ENCODE measurements around the gene CIPC. TPM values are rescaled to one million over a fixed set of nuclear protein-coding genes. Genes with fewer than 3 reads are reported as not detected.

The CIPC gene
- total RNA-seq, 1 donor from 2014 or later, result 45.9 TPM

DNA sequence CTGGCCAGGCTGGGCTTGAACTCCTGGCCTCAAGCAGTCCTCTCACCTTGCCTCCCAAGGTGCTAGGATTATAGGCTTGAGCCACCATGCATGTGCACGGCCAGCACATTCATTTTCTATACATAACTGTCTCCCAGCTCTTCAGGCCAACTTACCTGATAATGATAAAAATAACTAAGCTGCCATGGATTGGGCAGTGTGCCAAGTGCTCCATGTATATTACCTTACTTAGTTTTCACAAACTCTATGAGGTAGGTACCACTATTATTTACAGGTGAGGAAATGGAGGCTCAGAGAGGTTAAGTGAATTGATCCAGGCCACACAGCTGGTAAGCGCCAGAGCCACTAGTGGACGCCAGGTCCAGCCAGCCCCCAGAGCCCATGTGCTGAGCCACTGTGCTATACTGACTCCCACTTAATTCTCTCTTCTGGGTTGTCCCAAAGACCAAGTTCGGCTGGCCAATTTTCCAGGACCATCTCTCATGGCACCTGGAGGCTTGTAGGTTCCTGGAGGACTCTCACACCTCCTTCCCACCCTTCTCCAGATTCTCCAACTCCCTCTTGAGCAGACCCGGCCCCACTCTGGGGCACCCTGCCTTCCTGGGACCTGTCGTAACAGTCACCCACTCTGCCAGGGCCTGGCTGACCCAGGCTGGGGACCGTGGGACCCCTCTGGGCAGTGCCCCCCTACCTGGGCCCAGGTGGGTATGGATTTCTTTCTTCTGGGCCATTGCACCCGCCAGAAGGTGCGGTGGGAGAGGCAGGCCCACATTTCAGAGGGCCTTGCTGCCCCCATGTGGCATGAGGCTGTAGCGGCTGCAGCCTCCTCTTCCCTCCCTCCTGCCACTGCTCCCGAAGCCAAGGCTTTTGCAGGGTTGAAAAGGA is 30.2 kb upstream of the CIPC start:
- intact Hi-C loops (cut with DNase I), result loop anchor here (1.0 to 2.0 kb wide), 2 partner anchors 155 to 192 kb away; no protein-coding TSS in a partner anchor

DNA sequence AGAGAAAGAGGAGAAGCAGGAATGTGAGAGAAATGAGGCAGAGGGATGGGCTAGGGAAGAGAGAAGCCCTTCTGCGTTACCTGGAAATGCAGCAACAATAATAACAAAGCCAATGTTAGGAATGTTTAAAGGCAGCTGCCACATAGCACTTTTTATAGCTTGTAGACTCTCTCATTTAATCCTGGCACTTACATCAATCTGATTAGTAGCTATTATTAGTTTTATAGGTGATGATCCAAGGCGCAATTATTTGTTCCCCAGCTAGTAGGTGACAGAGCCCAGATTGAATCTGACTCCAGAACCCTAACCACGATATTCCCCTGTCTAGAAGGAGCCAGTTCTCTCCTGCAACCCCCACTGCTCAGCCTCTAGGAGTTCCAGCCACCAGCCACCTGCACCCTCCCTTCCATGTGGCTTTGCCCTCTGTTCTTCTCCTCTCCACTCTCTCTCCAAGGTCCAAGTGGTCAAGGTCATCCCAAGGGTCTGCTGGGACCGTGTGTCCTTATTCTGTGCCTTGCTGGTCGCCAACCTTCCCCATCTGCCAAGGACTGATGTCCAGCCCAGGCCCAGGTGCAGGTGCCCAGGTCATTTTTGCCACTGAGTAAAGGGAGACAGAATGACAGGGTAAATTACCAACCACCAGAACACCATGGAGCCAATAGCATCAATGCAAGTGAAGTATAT is 29.4 kb upstream of the CIPC start:
- no peak for DNase-seq (ENCODE audit: low spot score)
- intact Hi-C loops (cut with DNase I), result loop anchor here (1.0 to 2.0 kb wide), 2 partner anchors 156 to 192 kb away; no protein-coding TSS in a partner anchor

More for the DNA sequence above, 30.2 kb upstream of the CIPC start:
- DNase-seq (ENCODE audit: low spot score), result no peak

DNA sequence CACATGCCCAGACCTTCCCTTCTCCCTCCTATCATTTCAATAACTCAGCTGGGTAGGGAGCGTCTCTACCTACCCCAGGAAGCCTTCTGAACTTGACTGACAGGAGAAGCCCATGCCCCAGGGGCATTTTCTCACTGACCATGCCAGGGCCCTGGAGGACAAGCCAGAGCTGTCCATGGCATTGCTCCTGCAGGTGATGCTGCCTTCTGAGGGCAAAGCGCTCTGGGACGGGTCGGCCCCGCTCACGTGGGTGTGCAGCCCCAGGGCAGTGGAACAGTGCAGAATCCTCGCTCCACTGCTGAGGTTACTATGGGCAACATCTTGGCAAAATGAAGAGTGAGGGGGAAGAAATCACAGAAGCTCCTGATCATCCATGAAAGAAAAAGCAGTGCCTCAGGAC is 28.5 kb upstream of the CIPC start:
- DNase-seq (ENCODE audit: low spot score), result no peak
- intact Hi-C loops (cut with DNase I), result loop anchor here (2.0 kb wide), 1 partner anchor 157 kb away; no protein-coding TSS in a partner anchor

DNA sequence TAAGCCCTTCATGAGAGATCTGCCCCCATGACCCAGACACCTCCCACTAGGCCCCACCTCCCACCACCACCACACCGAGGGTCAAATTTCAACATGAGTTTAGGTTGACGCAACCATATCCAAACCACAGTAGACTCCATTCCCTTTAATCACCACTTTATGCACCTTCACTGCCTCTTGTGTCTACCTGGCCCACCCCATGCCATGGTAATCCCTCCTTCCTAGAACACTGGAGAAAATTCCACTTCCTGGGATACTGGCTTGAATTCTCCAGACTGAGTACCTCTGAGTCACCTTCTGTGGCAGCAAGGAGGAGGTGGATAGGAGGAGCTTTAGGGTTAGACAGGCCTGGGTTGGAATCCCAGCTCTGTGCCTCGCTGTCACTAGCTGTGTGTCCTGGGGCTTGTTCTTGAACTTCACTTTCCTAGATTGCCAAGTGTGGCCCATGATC is 26.1 kb upstream of the CIPC start:
- intact Hi-C loops (cut with DNase I), result loop anchor here (2.0 kb wide), 1 partner anchor 53 kb away; no protein-coding TSS in a partner anchor
- DNase-seq (ENCODE audit: low spot score), result peak; percentile 14

DNA sequence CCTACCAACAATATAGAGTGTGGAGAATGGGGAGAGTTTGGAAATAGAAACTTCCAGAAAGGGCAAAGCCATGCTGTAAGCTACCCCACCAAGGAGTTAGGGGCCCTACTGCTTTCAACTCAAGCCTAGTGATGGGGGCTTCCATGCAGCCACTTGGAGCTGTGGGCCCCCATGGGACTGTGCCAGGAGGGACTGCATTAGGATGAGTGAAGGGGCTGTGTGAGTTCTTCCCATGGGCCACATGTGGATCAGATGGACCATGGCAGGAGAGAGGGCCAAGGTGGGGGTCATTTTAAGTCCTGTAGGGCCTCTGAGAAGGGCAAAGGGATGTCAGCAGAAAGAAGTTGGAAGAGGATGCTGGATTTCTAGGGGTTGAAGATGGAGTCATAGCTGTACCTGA is 23.1 kb upstream of the CIPC start:
- intact Hi-C loops (cut with DNase I), result no loop called here
- DNase-seq (ENCODE audit: low spot score), result peak; percentile 15

DNA sequence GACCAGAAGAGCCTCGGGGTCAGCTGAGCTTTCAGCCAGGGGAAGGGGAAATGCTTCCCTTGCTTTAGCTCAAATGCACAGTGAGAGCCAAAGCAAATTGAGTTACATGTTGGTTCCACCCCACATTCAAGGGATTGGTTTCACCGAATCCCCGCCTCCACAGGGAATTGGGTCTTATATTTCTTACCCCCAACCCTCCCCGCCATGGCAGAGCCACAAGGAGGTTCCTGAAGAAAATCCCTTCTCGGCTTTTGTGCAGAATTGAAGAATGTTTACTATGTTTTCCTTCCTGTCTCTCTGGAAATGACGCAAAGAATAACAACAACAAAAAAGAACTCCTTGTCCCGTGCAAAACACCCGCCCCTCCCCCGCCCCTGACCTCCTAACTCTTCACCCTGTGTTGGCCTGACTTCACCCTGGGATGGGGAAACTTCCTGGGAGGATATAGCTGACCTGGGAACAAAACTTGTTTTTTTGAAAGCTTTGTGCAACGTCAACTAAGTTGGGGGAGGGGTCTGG is 21.9 kb upstream of the CIPC start:
- peak; percentile 81 for DNase-seq (ENCODE audit: low spot score)
- intact Hi-C loops (cut with DNase I), result loop anchor here (2.0 kb wide), 1 partner anchor 21 kb away; no protein-coding TSS in a partner anchor

DNA sequence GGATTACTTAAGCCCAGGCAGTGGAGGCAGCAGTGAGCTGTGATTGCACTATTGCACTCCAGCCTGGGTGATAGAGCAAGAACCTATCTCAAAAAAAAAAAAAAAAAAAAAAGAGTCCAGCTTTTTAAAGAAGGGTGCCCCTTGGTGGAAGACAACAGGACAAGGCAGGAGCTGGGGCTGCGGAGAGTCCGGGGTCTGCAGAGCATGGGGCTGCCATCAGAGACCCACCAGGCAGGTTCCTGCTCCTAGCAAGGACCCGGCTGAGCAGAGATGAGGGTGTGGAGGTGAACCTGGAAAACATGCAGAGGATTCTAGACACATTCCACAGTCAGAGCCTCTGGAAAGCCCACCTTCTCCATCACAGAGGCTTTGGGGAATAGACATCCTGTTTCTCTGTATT is 21.0 kb upstream of the CIPC start:
- intact Hi-C loops (cut with DNase I), result loop anchor here (2.0 kb wide), 1 partner anchor 20 kb away; no protein-coding TSS in a partner anchor

DNA sequence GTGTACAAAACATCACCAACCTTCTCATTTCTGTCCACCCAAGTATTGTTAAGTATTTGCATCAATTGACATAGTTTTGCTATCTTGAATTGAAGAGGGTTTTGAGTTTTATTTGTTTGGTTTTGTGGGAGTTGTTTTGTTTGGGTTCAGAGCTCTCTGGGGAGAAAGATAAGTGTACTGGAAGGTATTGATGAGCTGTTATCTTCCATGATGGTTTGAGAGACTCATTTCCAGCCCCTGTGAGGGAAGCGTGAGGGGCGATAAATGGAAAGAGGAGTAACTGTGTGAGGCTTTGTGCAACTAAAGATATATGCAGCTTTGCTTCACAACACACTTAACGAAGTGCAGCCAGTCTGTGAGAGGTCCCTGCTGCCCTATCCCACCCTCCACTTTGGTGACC is 15.7 kb upstream of the CIPC start:
- intact Hi-C loops (cut with DNase I), result no loop called here

More for the DNA sequence above, 21.0 kb upstream of the CIPC start:
- DNase-seq (ENCODE audit: low spot score), result peak; percentile 31

DNA sequence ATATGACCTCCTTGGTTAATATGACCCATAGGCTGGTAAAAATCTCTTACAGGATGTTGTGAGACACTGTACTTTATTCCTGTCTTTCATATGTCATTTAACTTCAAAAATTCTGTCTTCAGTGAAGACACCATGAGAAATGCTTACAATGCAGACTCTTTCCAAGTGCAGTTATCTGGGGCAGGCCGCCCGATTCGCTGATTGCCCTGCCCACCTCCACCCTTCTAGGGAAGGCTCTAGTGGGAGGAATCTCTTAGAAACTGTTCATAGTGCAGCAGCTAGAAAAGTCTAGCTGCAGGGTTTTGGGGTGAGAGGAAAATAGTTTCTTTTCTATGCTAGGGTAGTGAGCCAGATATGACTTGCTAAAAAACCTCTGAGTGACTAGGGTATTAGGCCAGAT is 15.0 kb upstream of the CIPC start:
- no peak for DNase-seq (ENCODE audit: low spot score)
- intact Hi-C loops (cut with DNase I), result no loop called here

More for the DNA sequence above, 15.7 kb upstream of the CIPC start:
- no peak for DNase-seq (ENCODE audit: low spot score)

DNA sequence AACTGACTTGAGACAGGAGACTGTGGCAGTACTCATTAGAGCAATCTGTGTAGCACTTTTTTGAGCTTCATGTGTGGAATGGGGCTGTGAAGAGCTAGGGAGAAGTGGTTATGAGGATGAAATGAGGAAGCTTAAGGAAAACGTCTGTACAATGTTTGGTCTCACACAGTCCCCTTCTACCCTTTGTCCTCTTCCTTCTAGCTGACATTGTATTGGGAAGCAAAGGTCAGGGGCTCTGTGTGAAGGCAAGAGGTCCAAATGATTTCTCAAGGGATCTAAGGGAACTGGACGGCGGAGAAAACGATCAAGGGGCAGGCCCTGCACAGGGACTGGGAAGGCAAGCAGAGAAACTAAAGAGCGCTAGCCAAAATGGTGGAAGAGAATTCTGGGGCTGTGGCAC is 13.1 kb upstream of the CIPC start:
- DNase-seq (ENCODE audit: low spot score), result no peak
- intact Hi-C loops (cut with DNase I), result no loop called here

DNA sequence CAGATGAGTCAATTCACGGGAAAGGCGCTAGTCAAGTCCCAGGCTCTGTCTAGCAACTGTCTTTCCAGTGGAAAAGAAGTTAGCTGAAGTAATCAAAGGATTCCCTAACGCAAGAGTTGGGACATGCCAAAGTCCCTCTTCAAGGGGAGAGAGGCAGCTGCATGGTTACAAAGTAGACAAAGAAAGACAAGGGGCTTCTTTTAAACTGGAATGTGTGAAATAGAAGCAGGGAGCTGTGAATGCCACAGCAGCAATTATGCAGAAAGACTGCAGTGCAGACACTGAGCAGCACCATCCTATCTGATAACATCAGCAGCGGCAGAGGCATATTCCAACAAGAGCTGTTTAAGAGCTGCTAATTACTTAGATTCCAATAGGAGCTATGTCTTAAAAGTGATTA is 12.5 kb upstream of the CIPC start:
- DNase-seq (ENCODE audit: low spot score), result no peak
- intact Hi-C loops (cut with DNase I), result no loop called here

DNA sequence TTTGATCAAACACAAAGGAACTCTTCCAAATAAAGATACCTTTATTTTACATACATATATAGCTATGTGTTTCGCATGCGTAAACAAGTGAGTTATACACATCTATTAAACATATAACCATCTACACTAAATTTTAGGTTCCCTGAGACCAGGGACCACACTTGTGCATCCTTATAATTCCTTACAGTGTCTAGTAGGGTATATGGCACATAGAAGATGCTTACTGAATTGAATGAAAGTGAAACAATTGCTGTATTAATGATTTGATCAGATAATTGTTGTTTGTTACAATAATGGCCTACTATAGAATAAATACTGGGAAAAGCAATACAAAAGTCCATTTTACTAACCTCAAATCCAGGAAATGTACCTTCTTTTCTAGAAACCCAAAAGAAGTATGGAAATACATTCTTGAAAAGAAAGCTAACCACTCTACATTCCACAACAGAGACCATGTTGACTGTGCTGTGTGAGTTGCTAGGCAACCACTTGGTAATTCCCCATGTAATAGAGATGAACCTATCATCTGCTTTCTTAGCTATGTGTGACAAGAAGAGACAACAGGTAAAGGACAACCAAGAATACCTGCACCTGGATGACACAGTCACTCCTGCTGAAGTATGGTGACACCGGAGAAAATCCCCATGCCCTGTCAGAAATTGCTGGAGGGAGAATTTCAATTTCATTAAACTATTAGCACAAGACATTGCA is 11.9 kb upstream of the CIPC start:
- intact Hi-C loops (cut with DNase I), result no loop called here
- DNase-seq (ENCODE audit: low spot score), result no peak

DNA sequence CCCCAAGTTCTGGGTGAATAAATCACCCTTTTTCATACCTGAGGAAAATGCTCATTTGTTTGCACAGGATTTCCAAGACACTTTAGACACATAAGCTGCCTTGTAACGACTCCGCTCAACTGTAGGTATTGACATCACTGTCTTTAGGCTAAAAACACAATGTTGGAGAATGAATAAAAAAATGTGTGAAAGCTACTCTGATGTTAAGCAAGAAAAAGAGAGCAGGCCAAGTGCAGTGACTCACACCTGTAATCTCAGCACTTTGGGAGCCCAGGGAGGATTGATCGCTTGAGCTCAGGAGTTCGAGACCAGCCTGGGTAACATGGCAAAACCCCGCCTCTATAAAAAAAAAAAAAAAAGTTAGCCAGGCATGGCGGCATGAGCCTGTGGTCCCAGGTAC is 11.1 kb upstream of the CIPC start:
- intact Hi-C loops (cut with DNase I), result no loop called here
- no peak for DNase-seq (ENCODE audit: low spot score)

DNA sequence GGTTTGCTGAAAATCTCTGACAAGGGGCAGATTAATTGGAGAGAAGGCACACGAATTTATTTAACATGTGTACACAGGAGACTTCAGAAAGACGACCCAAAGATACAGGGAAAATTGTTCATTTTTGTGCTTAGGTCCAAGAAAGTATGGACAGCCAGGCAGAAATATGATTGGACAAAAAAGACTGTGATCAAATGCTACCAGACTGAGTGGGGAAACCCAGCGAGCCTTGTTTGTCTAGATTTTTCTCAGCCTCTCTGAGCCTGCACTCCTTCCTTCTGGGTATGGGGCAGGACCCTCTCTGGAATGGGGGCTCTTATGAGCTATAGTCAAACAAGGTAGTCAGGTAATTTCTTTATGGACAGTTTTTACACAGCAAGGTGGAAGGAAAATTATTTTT is 10.4 kb upstream of the CIPC start:
- intact Hi-C loops (cut with DNase I), result no loop called here
- no peak for DNase-seq (ENCODE audit: low spot score)

DNA sequence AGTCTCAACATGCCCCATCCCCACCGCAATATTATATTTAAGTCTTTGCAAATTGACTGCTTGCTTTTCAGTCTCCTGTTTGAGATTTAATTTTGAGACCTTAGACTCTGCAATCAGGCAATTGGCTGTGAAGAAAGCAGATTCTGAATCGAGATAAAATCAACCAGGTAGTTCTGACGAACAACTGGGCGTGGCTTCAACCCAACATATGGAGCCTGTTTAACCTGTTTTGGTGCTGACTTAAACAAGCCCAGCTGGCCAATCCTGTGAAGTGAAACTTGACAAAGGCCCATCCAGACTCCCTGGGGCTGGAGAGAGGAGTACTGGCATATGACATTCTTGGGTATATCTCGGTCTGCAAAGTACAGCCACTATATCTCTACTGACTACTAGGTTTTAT is 9.8 kb upstream of the CIPC start:
- intact Hi-C loops (cut with DNase I), result no loop called here
- DNase-seq (ENCODE audit: low spot score), result no peak

DNA sequence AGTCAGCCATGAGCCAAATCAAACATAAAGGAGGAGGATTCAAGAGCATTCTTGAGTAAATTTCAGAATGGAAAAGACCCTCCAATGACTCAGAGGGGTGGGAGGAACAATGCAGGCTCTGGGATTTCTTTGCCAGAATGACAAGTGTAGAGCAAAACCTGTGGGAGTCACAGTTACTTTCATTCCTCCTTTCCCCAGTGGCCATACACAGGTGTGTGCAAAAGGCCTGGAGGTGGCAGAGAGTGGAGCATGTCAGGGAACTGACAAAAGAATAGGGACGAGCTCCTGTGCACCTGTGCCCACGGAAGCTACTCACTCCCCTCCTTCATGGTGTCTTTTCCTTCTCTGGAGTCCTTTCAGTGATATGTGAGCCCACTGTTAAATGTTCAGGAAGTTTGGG is 9.4 kb upstream of the CIPC start:
- DNase-seq (ENCODE audit: low spot score), result no peak
- intact Hi-C loops (cut with DNase I), result no loop called here

DNA sequence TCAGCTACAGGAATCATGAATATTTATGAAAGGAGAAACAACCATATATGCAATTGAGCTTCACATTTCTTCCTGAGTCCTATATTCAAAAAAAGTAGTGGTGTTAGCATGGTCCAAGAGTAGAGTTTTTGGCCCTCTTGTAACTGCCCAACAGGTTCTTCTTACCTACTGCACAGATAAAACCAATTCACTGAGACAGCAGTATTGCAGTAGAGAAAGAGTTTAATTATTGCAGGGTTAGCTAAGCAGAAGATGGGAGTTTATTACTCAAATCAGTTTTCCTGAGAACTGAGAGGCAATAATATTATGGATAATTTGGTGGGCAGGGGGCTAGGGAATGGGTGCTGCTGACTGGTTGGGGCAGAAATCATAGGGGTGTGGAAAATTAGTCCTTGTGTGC is 6.5 kb upstream of the CIPC start:
- intact Hi-C loops (cut with DNase I), result no loop called here
- no peak for DNase-seq (ENCODE audit: low spot score)

DNA sequence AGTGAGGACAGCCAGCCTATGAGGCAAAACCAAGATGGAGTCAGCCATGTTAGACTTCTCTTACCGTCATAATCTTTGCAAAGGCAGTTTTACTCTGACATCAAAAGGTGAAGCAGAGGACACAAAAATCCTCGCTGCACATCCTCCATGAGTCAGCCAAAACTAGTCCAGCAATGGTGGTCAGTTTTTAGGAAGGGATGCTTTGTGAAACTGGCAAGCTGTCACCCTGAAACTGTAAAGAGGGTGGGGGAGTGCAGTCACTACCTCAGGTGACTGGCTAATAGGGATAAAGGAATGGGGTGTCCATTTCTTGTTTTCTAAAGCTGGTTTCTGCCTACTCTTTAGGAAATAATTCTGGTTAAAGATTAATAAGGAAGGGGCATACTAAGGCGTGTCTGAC is 5.4 kb upstream of the CIPC start:
- intact Hi-C loops (cut with DNase I), result no loop called here

DNA sequence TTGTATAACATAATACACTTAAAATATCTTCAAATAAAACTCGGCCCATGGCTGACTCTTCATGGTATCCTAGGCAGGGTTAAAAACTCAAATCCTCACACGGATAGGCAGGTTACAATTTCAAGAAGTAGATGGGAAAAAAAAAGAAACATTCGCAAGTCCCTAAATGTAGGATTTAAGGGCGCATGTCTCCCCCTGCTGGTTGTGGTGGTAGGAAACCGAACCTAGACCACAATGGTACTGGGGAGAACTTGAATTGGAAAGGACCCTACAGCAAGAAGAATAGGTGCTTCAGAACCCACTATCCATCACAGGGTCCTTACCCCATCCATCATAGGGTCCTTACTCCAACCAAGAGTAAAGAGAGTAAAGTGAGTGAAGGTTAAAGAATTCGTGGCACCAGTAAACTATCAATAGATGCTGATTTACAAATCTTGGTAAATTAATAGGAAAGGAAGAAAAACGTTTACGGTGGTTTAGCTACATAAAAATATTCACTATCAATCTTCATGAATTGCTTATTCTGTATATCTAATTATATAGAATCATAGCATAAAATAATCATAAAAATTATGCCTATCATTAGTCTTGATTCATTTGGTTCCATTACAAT is 3.3 kb upstream of the CIPC start:
- intact Hi-C loops (cut with DNase I), result no loop called here
- DNase-seq (ENCODE audit: low spot score), result peak; percentile 81

More for the DNA sequence above, 5.4 kb upstream of the CIPC start:
- no peak for DNase-seq (ENCODE audit: low spot score)
